Heart right ventricle (tissue), 16 donors: ENCODE results near the gene BIVM. TPM values are rescaled to one million over a fixed set of nuclear protein-coding genes. Genes with fewer than 3 reads are reported as not detected.

Experiments
- ATAC-seq, 8 donors: fragments of 200-7000 bp; cut with Tn5 transposase; one replicate each; pipeline ENCODE4 v1.9.1; 2020; ENCODE audit warnings: mild to moderate bottlenecking in 8 of 8, moderate library complexity in 8 of 8, moderate number of reproducible peaks in 1 of 8
- DNase-seq, 2 donors: peaks; one replicate each; pipeline ENCODE4 v3.0.0-alpha.2; 2020
- H3K27ac ChIP-seq, 10 donors: fragments of 200-600 bp; sonication (generic) in 2 of 10; one replicate each; pipeline versions ENCODE4 v1.5.0 to v1.8.0; 2020 to 2022; ENCODE audit warnings: mild to moderate bottlenecking in 3 of 10
- H3K27me3 ChIP-seq, 7 donors: fragments of 200-600 bp; one replicate each; pipeline ENCODE4 v1.8.0; 2021 to 2022; ENCODE audit warnings: mild to moderate bottlenecking in 2 of 7
- H3K36me3 ChIP-seq, 9 donors: fragments of 200-600 bp; sonication (generic) in 1 of 9; one replicate each; pipeline versions ENCODE4 v1.5.0 to v1.8.0; 2020 to 2022; ENCODE audit warnings: mild to moderate bottlenecking in 2 of 9
- H3K4me1 ChIP-seq, 9 donors: fragments of 200-600 bp; sonication (generic) in 1 of 9; one replicate each; pipeline versions ENCODE4 v1.5.0 to v1.8.0; 2020 to 2022; ENCODE audit warnings: mild to moderate bottlenecking in 4 of 9
- H3K4me3 ChIP-seq, 10 donors: fragments of 200-600 bp; sonication (generic) in 2 of 10; one replicate each; pipeline versions ENCODE4 v1.5.0 to v1.8.0; 2020 to 2022; ENCODE audit warnings: mild to moderate bottlenecking in 7 of 10, moderate library complexity in 2 of 10
- H3K9me3 ChIP-seq, 11 donors: fragments of 200-600 bp in 10 of 11; sonication (generic) in 2 of 11; one replicate each; pipeline versions ENCODE4 v1.5.0 to v1.8.0; 2013 to 2022; ENCODE audit warnings: mild to moderate bottlenecking in 2 of 11, control low read depth in 1 of 11, moderate library complexity in 1 of 11
- WGBS, 2 donors: extraction: QIAGEN DNeasy Blood & Tissue Kit; methylation state at CpG; one replicate each; pipeline ENCODE4 v1.1.7; 2013; ENCODE audit warnings: inconsistent platforms in 1 of 2; 5-methylcytosine and 5-hydroxymethylcytosine counted together
- intact Hi-C, 10 donors: fragments of 100-400 bp; cut with DNase I; formaldehyde crosslinking; loops; one replicate each; pipeline versions ENCODE4 v1.11.1 to v1.14.2; 2022
- long read RNA-seq, 3 donors: library from polyadenylated mRNA; unstranded; transcript quantifications; one replicate each; pipeline ENCODE4 v2.0.0, GENCODE V29; 2020 to 2021
- polyA plus RNA-seq, 2 donors: library from polyadenylated mRNA; stranded (reverse); fragments of 200-250 nt; gene quantifications; one replicate each; pipeline ENCODE4 v1.2.3, GENCODE V29; 2013
- total RNA-seq, 10 donors: library from RNA; stranded (reverse); fragmentation: NEBNext Ultra II Directional in 3 of 10; extraction: Animal tissue kit (Norgen Biotek cat#: 25700) in 3 of 10; gene quantifications; one replicate each; pipeline versions ENCODE4 v1.2.1 to v1.2.4, GENCODE V29; 2021 to 2023
- TF ChIP-seq, protein P1 (sequence below), 9 donors: fragments of 200-600 bp; sonication (generic) in 2 of 9; IDR thresholded peaks; one replicate each; pipeline versions ENCODE4 v1.5.0 to v1.8.0; 2021 to 2022; ENCODE audit warnings: antibody characterized with exemption in 9 of 9, mild to moderate bottlenecking in 5 of 9, moderate library complexity in 1 of 9
- donor health status: Arrhythmogenic right ventricular cardiomyopathy.
- donor health status: ischemic (EF 13 %, LVEDD 7.1; RV severe dilation, severe dysfunction).
- donor health status: healthy with polysubstance abuse.
- donor health status: DM: no; HTN: yes; CAD: no.
- donor health status: DM: no; HTN: no; CAD: no.
- donor health status: ischemic (EF 25% LVEDD 6.9; RV normal size, moderate dysfunction).
- donor health status: ischemic (EF 25% LVEDD 5.7; RV mildly dilated, moderate dysfunction).
- donor health status: healthy.
- donor health status: DM: yes; HTN: yes; CAD: no.
- donor health status: Ischemic cardiomyopathy.
- donor health status: ischemic (EF 35%, LVEDD 5.7; RV mildly dilated, moderate dysfunction).
- donor health status: nonischemic (EF 11% LVEDD 7.7; RV severe dilation, severe dysfunction).
- donor health status: DM: yes; HTN: yes; CAD: no.
- donor health status: PGD.
- donor health status: ischemic (EF 29% LVEDD 5.4; RV normal size, mild dysfunction).
- donor health status: nonischemic (EF 23%, LVEDD 6.1; RV moderate dilation, normal function).

Gene BIVM, protein sequence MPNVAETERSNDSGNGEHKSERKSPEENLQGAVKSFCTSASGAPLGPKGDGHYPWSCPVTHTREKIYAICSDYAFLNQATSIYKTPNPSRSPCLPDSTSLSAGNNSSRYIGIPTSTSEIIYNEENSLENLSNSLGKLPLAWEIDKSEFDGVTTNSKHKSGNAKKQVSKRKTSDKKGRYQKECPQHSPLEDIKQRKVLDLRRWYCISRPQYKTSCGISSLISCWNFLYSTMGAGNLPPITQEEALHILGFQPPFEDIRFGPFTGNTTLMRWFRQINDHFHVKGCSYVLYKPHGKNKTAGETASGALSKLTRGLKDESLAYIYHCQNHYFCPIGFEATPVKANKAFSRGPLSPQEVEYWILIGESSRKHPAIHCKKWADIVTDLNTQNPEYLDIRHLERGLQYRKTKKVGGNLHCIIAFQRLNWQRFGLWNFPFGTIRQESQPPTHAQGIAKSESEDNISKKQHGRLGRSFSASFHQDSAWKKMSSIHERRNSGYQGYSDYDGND
- total RNA-seq (10 to 100 TPM; 21.1 to 37.3 (median 28.3) TPM), polyA plus RNA-seq (10 to 100 TPM in 1 of 2 donors, 1 to 10 TPM in 1; 6.7 to 31.4 TPM)
- long read RNA-seq, donor 1, transcript BIVM-201 (11 exons, 3,859 nt), result major isoform, 6 of 71 reads
- long read RNA-seq, donor 1, partial matches to known transcripts, result 2 of 71 reads
- long read RNA-seq, donor 1, other reads (novel, unspliced or antisense), result 63 of 71 reads
- long read RNA-seq, donor 2, transcript BIVM-201 (11 exons, 3,859 nt), result major isoform, 5 of 74 reads
- long read RNA-seq, donor 2, partial matches to known transcripts, result 7 of 74 reads
- long read RNA-seq, donor 2, other reads (novel, unspliced or antisense), result 62 of 74 reads
- long read RNA-seq, donor 3, transcript BIVM-201 (11 exons, 3,859 nt), result major isoform, 15 of 105 reads
- long read RNA-seq, donor 3, partial matches to known transcripts, result 5 of 105 reads
- long read RNA-seq, donor 3, other reads (novel, unspliced or antisense), result 85 of 105 reads

DNA sequence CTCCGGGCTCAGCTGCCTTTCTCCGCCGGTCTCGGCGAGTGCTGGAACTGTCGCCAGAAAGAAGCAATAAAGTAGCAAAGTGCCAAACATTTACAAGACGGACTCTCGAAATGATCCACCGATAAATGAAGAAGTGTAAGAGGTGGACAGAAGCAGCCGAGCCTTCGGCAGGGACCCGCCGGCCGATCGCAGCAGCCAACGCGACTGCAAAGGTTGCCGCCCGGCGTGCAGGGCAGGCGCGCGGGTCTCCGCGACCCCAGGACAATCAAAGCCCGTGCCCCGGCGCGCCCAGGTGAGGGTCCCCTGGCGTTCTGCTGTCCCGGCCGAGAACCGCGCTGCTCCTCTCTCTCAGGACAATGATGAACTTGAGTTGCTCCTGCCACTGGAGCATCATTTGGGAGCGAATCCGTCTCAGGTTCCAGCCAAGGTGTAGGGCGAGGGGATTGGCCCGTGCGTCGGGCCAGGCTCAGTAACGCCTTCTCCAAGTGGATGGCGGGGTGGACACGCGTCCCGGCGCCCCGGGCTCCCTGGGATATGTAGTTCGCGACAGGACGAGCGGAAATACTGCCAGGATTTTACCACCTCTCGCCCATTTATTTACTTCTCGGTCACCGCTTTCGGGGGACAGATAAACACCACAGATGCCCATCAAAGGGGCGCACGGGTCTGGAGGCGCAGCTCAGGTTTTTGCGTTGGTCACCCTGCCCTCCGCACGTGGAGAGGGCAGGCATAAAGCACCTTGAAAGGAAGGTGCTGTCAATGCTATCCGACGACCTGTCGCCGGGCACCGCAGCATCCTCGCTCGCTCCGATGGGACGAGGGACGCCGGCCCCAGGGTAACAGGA is at the start of gene BIVM, which contains the start of gene POGLUT2:
BIVM (plus strand) TSS at position 539 of the 845 bp plus-strand sequence. CDS start 8,149 bp downstream, outside the sequence.
POGLUT2 (minus strand) TSS at position 396 of the 845 bp plus-strand sequence; CDS start at position 90, 306 bp downstream.
- H3K4me3 ChIP-seq, result peak within 1 kb of the TSS; percentile 73 to 99 (median 84)
- H3K9me3 ChIP-seq, result no peaks in the 10 kb centered on the region
- H3K36me3 ChIP-seq, result peaks cover 0 to 12% (median 0%) of the 10 kb centered on the region in 9 donors
- H3K27ac ChIP-seq, result peak within 1 kb of the TSS; percentile 78 to 95 (median 90)
- H3K4me1 ChIP-seq, result peaks cover 0 to 54% (median 35%) of the 10 kb centered on the region in 9 donors
- peaks cover 0 to 26% (median 0%) of the 10 kb centered on the region in 7 donors for H3K27me3 ChIP-seq
- WGBS, 2 donors, result 0% methylated on average over 72 of the region's 72 CpGs
- TF ChIP-seq, protein P1, sequence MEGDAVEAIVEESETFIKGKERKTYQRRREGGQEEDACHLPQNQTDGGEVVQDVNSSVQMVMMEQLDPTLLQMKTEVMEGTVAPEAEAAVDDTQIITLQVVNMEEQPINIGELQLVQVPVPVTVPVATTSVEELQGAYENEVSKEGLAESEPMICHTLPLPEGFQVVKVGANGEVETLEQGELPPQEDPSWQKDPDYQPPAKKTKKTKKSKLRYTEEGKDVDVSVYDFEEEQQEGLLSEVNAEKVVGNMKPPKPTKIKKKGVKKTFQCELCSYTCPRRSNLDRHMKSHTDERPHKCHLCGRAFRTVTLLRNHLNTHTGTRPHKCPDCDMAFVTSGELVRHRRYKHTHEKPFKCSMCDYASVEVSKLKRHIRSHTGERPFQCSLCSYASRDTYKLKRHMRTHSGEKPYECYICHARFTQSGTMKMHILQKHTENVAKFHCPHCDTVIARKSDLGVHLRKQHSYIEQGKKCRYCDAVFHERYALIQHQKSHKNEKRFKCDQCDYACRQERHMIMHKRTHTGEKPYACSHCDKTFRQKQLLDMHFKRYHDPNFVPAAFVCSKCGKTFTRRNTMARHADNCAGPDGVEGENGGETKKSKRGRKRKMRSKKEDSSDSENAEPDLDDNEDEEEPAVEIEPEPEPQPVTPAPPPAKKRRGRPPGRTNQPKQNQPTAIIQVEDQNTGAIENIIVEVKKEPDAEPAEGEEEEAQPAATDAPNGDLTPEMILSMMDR (IDR thresholded peaks at IDR 0.05), result no peak
- DNase-seq, result peak; percentile 88 to 92
- intact Hi-C loops, result loop anchor here in 2 of 10 donors (2.0 to 5.0 kb wide), 2 partner anchors 24 to 48 kb away; partner anchors contain the start of gene ERCC5 (in 1 of the 2)
- ATAC-seq, result peak; percentile 93 to 96 (median 94)

DNA sequence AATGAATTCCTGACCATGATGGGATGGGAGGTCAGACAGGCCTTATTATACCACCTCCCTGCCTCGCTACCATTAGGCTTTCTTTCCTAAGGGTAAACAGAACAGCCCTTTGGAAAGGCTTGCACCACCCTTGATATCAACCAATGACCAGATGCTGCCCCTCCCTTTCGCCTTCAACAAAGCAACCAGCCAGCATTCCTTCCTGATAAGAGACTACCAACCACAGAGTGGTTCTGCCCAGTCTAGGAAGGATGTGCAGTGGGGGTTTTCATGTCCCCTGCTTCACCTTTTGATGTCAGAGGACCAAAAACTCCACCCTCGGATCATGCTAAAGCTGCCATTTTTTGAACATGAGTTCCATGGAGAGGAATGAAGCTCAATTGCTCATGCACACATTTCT is 47.0 kb upstream of the BIVM start:
- ATAC-seq, result no peak
- 86 to 90% methylated on average over 3 of the region's 3 CpGs for WGBS, 2 donors
- no peak overlapping the region for H3K27ac ChIP-seq
- H3K9me3 ChIP-seq, result peaks cover 0 to 23% (median 5%) of the 10 kb centered on the region in 11 donors
- no peak overlapping the region for H3K4me3 ChIP-seq
- TF ChIP-seq, protein P1 (IDR thresholded peaks at IDR 0.05), result no peak
- no peaks in the 10 kb centered on the region for H3K27me3 ChIP-seq
- H3K36me3 ChIP-seq, result peaks cover 0 to 6% (median 0%) of the 10 kb centered on the region in 9 donors
- no peaks in the 10 kb centered on the region for H3K4me1 ChIP-seq
- no peak for DNase-seq
- intact Hi-C loops, result no loop called here

DNA sequence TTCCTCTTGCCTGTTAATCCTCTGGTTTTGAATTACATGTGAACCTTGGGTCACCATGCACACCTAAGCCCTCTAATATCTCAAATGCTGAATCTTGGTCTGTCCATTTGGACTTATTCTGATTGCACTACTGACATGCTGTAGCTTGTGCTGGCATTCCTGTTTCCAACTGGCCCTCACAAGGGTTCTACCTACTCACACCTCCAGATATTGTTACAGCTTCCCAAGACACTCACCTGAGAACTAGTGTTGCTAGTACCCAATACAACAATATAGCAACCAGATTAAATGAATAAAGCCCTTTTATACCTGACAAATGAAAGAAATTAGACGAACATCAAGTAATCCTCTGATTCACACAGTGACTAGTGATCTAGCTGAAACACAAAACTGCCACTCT is 41.9 kb upstream of the BIVM start:
- WGBS, 2 donors, result 82 to 86% methylated on average over 1 of the region's 1 CpG
- intact Hi-C loops, result no loop called here
- DNase-seq (no peak), ATAC-seq (no peak)
- Histone ChIP-seq H3K27ac (no peak overlapping the region), H3K36me3 (no peaks in the 10 kb centered on the region), H3K9me3 (peaks cover 0 to 15% (median 0%) of the 10 kb centered on the region in 11 donors), H3K4me1 (peaks cover 0 to 4% (median 0%) of the 10 kb centered on the region in 9 donors), H3K27me3 (no peaks in the 10 kb centered on the region), H3K4me3 (no peak overlapping the region)
- TF ChIP-seq, protein P1 (IDR thresholded peaks at IDR 0.05), result no peak
